Head of caudate nucleus (tissue), 42 donors: ENCODE measurements around the gene RASGRF1.

Experiments
- DNase-seq, 42 donors: peaks; one replicate each; pipeline versions ENCODE4 v3.0.0 to v3.0.0-alpha.2; 2020 to 2021; ENCODE audit warnings: mixed read lengths in 7 of 42
- intact Hi-C: fragments of 100-400 bp; cut with DNase I; formaldehyde crosslinking; loops from one replicate; pipeline ENCODE4 v1.15.0; 2022

Gene RASGRF1

DNA sequence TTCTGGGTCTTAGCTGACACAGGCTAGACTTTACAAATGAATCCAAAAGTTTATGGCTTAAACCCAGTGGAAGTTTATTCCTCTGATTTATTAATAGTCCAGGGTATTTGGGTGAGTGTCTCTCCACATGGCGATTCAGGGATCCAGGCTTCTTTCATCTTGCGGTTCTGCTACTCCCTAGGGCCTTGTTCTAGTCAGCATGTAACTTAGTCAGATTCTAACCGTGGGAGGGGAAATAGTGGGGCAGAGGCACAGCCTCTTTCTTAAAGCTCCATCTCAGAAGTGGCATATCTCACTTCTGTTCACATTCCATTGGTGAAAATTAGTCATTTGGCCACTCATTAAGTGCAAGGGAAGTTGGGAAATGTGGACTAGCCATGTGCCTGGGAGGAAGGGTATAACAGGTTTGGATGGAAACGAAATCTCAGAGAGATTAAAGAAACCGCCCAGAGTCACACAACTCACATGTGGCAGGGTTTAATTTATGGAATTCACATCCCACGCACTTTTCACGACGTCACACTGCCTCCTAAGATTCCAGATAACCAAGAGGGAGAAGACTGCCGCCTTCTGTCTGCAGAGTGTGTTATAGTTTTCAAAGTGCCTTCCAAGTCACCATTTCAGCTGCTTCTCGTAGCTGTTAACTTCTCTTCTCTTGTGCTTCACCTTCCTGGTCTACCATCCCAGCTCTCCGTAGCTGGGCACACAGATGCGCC lies 11.4 kb upstream of the RASGRF1 start:
- peak in 29 of 42 donors; percentile 17 to 79 (median 56) for DNase-seq
- intact Hi-C loops: no loop called here

GRCh38 chr15:79099692-79100091 lies 9.1 kb upstream of the RASGRF1 start:
- DNase-seq: peak in 2 of 42 donors; percentile 11 to 14
- intact Hi-C loops: no loop called here

DNA sequence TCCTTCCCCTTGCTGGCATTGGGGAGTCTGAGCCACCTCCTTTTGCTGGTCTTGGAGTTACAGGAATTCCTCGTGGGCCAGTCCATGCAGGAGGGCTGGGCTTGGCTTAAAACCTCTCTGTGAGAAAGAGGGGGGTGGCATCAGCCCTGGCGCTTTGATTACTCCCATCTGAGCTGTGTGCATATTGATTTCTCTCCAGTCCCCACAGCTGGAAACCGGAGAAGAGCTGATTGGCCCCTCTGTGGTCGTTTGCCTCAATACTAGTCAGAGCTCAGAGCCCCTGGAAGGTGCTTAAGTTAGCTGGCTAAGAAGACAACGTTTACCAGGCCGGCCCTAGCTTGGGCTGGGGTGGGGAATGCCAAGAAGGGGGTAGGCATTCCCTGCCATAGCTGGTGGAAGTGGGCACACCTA lies 4.0 kb upstream of the RASGRF1 start:
- DNase-seq: peak in 5 of 42 donors; percentile 7 to 25 (median 11)
- intact Hi-C loops: no loop called here

- intact Hi-C loops: no loop called here
- peak in 5 of 42 donors; percentile 1 to 14 (median 7) for DNase-seq
Measured at GRCh38 chr15:79093352-79093935, 2.9 kb upstream of the RASGRF1 start.

GRCh38 chr15:79092382-79092781 lies 1.8 kb upstream of the RASGRF1 start:
- DNase-seq: peak in 1 of 42 donors; percentile 20
- intact Hi-C loops: no loop called here

- intact Hi-C loops: no loop called here
- DNase-seq: peak; percentile 38 to 88 (median 71)
Measured at GRCh38 chr15:79091204-79091867, 756 bp upstream of the RASGRF1 start.

GRCh38 chr15:79089890-79090486 lies 592 bp downstream of the RASGRF1 start:
- intact Hi-C loops: no loop called here
- peak in 4 of 42 donors; percentile 15 to 39 (median 26) for DNase-seq

GRCh38 chr15:79089331-79089889 lies 1.2 kb downstream of the RASGRF1 start:
- peak in 11 of 42 donors; percentile 13 to 48 (median 32) for DNase-seq

GRCh38 chr15:79088426-79089205 lies 2.0 kb downstream of the RASGRF1 start:
- intact Hi-C loops: no loop called here
- peak in 6 of 42 donors; percentile 9 to 24 (median 12) for DNase-seq

More at GRCh38 chr15:79089331-79089889, 1.2 kb downstream of the RASGRF1 start:
- intact Hi-C loops: no loop called here

DNA sequence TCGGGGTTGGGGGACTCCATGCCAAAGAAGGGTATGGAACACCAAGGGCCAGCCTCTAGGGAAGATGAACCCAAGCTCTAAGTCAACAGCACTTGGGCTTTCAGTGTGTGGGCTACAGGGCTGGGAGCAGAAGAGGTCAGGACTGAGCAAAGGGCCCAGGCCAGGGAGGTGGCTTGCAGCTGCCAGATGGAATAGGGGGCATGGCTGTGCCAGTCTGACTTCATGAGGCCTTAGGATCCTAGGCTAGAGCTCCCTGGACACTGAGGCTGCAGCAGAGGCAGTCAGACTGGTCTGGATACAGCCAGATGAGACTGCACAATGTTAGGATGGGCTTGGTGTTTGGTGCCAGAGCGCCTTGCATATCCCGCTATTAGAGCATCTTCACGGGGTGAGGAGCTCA lies 3.8 kb downstream of the RASGRF1 start:
- peak in 7 of 42 donors; percentile 2 to 26 (median 9) for DNase-seq
- intact Hi-C loops: no loop called here

GRCh38 chr15:79084308-79084968 lies 6.1 kb downstream of the RASGRF1 start:
- intact Hi-C loops: no loop called here
- peak in 4 of 42 donors; percentile 7 to 25 (median 20) for DNase-seq

GRCh38 chr15:79083154-79083553 lies 7.4 kb downstream of the RASGRF1 start:
- DNase-seq: peak in 1 of 42 donors; percentile 22
- intact Hi-C loops: no loop called here

DNA sequence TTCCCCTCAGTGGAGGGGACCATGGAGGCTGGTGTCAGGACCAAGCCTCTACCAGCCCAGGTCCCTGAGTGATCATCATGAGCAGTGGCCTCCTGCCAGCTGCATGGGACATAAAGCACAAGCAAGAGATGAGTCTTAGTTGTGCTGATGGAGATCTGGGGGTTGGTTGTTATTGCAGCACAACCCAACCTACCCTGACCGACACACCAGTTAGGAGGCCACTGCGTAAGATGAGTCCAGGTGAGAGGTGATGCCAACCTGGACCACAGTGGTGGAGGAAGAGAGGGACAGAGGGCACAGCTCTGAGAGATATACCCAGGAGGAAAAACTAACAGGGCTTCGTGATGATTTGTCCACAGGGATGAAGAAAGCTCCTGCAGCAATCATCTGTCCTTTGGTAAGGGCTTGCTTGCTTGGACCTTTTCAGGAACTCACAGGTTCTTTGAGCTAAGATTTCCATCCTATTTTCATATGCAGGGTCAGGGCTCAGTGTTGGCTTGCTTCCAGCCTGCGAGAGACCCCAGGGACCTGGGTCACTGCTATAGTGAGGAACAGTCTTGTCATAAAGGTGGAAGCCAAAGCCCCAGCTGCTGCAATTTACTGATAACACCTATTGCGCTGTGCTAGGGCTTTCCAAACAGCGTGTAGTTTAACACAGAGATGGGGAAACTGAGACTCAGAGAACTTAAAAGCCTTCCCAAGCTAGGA lies 8.1 kb downstream of the RASGRF1 start:
- intact Hi-C loops: no loop called here
- DNase-seq: no peak

DNA sequence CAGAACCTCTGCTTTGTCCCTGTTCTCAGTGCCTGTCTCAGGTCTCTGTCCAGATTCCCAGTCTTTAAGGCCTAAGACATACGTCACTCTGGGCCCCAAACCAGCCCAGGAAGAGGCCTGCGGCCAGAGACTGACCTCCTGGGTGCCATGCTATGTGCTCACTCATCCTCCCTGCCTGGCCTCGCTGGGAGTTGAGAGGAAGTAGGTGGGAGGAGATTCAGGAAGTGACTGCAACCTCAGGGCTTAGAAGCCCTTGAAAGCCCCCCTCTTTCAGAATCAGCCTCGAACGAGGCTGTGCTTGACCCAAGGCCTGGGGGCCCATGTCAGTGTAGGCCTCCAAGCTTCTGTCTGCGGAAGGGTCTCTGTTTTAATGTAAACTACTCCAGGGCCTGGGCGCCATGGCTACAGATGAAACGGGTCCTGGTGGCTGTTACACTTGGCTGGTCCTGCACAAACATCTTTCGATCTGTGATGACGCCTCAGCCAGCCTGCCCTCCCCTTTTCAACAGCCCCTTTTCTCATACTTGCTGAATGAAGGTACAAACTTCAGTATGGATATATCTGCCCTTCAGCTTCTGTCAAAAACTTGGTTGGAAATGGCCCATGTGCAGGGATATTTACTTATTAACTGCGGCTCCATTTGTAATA lies 11.7 kb downstream of the RASGRF1 start:
- intact Hi-C loops: no loop called here
- no peak for DNase-seq

DNA sequence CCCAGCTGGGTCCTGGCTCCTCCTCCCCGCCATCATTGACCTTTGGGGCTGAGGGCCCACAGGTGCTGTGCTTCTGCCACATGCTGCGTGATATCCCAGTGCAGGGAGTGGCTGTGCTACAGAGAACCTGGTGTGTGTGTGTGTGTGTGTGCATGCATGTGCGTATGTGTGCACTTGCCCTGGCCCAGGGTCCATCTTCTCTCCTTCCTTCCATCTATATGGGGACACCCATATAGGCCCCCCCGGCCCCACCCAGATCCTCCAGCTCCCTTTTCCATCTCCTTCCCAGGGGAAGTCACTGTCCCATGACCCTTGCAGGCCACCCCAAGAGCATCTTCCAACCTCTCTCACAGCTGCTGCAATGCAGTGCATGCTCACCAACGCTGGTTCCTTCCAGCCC lies 12.6 kb downstream of the RASGRF1 start:
- intact Hi-C loops: no loop called here
- DNase-seq: no peak

DNA sequence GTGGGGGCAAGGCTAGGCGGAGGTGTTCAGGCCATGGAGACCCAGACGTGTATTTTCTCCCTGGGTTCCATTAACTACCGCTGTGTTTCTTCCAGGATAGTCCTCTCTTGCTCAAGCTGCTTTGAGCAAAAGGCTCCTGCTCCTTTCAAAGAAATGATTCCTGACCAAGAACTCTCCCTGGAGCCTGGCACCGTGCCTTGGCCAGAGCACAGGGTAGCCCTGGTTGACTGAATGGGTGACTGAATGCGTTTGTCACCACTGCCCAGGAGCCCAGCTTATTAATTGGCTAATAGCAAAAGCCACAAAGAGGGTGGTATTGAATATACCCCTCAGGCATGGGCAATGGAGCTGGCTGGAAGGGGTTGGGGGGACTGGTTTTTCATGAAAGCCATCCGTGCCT lies 13.9 kb downstream of the RASGRF1 start:
- intact Hi-C loops: no loop called here
- DNase-seq: peak in 20 of 42 donors; percentile 15 to 67 (median 33)

- no peak for DNase-seq
- intact Hi-C loops: no loop called here
Measured at GRCh38 chr15:79075256-79075655, 15.3 kb downstream of the RASGRF1 start.
